ENCODE measurements around the gene OTULIN. TPM values are rescaled to one million over a fixed set of nuclear protein-coding genes. Genes with fewer than 3 reads are reported as not detected.

The OTULIN gene
- total and polyA plus RNA-seq, 7 donors, result 2.3 to 20.4 (median 12.4) TPM

DNA sequence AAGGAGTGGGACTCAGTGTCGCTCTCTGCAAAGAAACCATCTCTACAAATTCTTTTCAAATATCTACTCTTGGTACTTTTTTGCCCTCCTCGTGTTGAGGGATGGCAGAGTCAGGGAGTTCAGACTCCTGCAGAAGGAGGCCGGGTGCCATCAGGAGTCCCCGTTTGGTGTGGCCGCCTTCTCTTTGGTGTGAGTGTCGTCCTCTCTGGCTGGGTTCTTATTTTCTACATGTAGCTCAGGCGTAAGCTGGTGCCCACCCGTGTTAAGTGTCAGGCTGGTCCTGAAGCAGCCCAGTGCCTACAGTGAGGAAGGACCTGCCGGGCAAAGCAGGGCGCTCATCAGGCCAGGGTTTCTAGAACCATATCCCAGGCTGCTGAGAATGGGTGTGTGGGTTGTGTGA is 37.0 kb downstream of the OTULIN start:
- H3K4me1 ChIP-seq, result peaks cover 2% of the 10 kb centered on the region

DNA sequence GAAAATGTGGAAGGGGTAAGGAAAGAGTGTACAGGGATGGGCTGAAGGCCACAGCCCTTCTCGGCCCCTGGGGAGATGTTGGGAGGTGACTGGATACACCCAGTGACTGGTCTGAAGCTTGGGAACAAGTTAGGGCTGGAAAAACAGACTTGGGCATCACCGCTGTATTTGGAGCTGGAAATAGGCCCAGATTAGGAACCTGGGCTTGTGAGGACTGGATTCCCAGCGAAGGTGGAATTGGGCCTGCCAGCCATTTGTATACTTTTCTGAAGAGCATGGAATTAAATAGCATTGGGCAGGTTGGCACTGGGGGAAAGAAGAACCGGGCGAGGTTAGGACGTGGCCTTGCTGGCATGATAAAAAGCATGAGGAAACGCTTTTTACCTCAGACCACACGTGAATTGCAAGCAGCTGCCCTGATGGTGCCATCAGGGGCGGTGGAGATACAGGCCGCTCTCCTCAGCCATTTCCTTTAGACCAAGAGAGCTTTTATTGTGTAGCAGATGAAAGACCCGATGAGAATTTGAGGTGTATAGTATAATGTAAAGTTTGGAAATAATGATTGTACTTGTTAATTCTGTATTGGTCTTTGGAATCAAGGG is 37.8 kb downstream of the OTULIN start:
- intact Hi-C loops (cut with DNase I), result no loop called here
- no peaks in the 10 kb centered on the region for H3K9me3 ChIP-seq
- peaks cover 2% of the 10 kb centered on the region for H3K4me1 ChIP-seq
- no peaks in the 10 kb centered on the region for H3K27me3 ChIP-seq (ENCODE audit: insufficient read depth in 3 of 3, low read length in 2 of 3)
- TF ChIP-seq CTCF (IDR thresholded peaks at IDR 0.05), result no peak
- H3K36me3 ChIP-seq (ENCODE audit: insufficient read depth in 1 of 2, low read depth in 1 of 2), result peaks cover 5 to 43% of the 10 kb centered on the region in 2 donors
- H3K27ac ChIP-seq, result no peak overlapping the region
- H3K4me3 ChIP-seq, result no peak overlapping the region
- ATAC-seq (no peak), DNase-seq (no peak)
- 78 to 92% (median 79%) methylated on average over 11 of the region's 11 CpGs for WGBS, 3 donors

More for the DNA sequence above, 37.0 kb downstream of the OTULIN start:
- Histone ChIP-seq H3K9me3 (no peaks in the 10 kb centered on the region), H3K36me3 (ENCODE audit: insufficient read depth in 1 of 2, low read depth in 1 of 2) (peaks cover 2 to 43% of the 10 kb centered on the region in 2 donors), H3K4me3 (no peak overlapping the region), H3K27me3 (ENCODE audit: insufficient read depth in 3 of 3, low read length in 2 of 3) (no peaks in the 10 kb centered on the region), H3K27ac (no peak overlapping the region)
- no peak for DNase-seq
- intact Hi-C loops (cut with DNase I), result no loop called here
- WGBS, 3 donors, result 94 to 98% (median 97%) methylated on average over 10 of the region's 10 CpGs
- TF ChIP-seq CTCF (IDR thresholded peaks at IDR 0.05), result no peak
- ATAC-seq, result peak in 1 of 4 donors; percentile 9

- intact Hi-C loops (cut with DNase I), result no loop called here
- 90 to 94% (median 93%) methylated on average over 8 of the region's 8 CpGs for WGBS, 3 donors
- no peak for TF ChIP-seq CTCF (IDR thresholded peaks at IDR 0.05)
- Histone ChIP-seq H3K4me1 (peaks cover 2% of the 10 kb centered on the region), H3K9me3 (no peaks in the 10 kb centered on the region), H3K27ac (no peak overlapping the region), H3K4me3 (no peak overlapping the region), H3K36me3 (ENCODE audit: insufficient read depth in 1 of 2, low read depth in 1 of 2) (peaks cover 3 to 62% of the 10 kb centered on the region in 2 donors), H3K27me3 (ENCODE audit: insufficient read depth in 3 of 3, low read length in 2 of 3) (no peaks in the 10 kb centered on the region)
- DNase-seq (no peak), ATAC-seq (no peak)
These were observed 41.0 kb downstream of the OTULIN start for GRCh38 chr5:14705556-14705955.

GRCh38 chr5:14706615-14707021 is 42.1 kb downstream of the OTULIN start:
- H3K4me3 ChIP-seq, result no peak overlapping the region
- H3K36me3 ChIP-seq (ENCODE audit: insufficient read depth in 1 of 2, low read depth in 1 of 2), result peaks cover 3 to 73% of the 10 kb centered on the region in 2 donors

More at GRCh38 chr5:14706615-14707021, 42.1 kb downstream of the OTULIN start:
- Histone ChIP-seq H3K9me3 (no peaks in the 10 kb centered on the region), H3K27ac (peak overlapping the region; percentile 32), H3K4me1 (peaks cover 2% of the 10 kb centered on the region), H3K27me3 (ENCODE audit: insufficient read depth in 3 of 3, low read length in 2 of 3) (no peaks in the 10 kb centered on the region)
- intact Hi-C loops (cut with DNase I), result no loop called here
- TF ChIP-seq CTCF (IDR thresholded peaks at IDR 0.05), result no peak
- ATAC-seq (no peak), DNase-seq (no peak)
- WGBS, 3 donors, result 60 to 67% (median 63%) methylated on average over 6 of the region's 6 CpGs

Data from psoas muscle (tissue), 8 donors.